Measurements from ENCODE around the gene RWDD4.

The RWDD4 gene

GRCh38 chr4:183659029-183659871 is at the start of gene RWDD4, which contains the start of gene TRAPPC11:
Gene RWDD4 (minus strand): TSS chr4:183659185. CDS start chr4:183658952, 233 bp downstream.
Gene TRAPPC11 (plus strand): TSS chr4:183659293. CDS start chr4:183663868, 4,575 bp downstream.
- peak within 1 kb of the TSS; percentile 84 to 98 (median 92) for H3K27ac ChIP-seq
- peak within 1 kb of the TSS; percentile 56 to 95 (median 79) for H3K4me3 ChIP-seq

GRCh38 chr4:183702492-183702891 is 43.5 kb upstream of the RWDD4 start:
- Histone ChIP-seq H3K4me3 (no peak overlapping the region), H3K27ac (no peak overlapping the region)

GRCh38 chr4:183700407-183700806 is 41.4 kb upstream of the RWDD4 start:
- H3K27ac ChIP-seq = no peak overlapping the region
- no peak overlapping the region for H3K4me3 ChIP-seq

GRCh38 chr4:183698909-183699308 is 39.9 kb upstream of the RWDD4 start:
- no peak overlapping the region for H3K27ac ChIP-seq

GRCh38 chr4:183691897-183692296 is 32.9 kb upstream of the RWDD4 start:
- H3K27ac ChIP-seq = no peak overlapping the region
- H3K4me3 ChIP-seq = no peak overlapping the region

More at GRCh38 chr4:183698909-183699308, 39.9 kb upstream of the RWDD4 start:
- H3K4me3 ChIP-seq = no peak overlapping the region

GRCh38 chr4:183691006-183691405 is 32.0 kb upstream of the RWDD4 start:
- Histone ChIP-seq H3K27ac (no peak overlapping the region), H3K4me3 (no peak overlapping the region)

GRCh38 chr4:183688216-183688615 is 29.2 kb upstream of the RWDD4 start:
- H3K4me3 ChIP-seq = no peak overlapping the region
- H3K27ac ChIP-seq = no peak overlapping the region

- H3K27ac ChIP-seq = no peak overlapping the region
- H3K4me3 ChIP-seq = no peak overlapping the region
These were observed 27.5 kb upstream of the RWDD4 start for GRCh38 chr4:183686461-183686860.

- no peak overlapping the region for H3K4me3 ChIP-seq
- H3K27ac ChIP-seq = no peak overlapping the region
These were observed 22.1 kb upstream of the RWDD4 start for GRCh38 chr4:183681119-183681518.

GRCh38 chr4:183675625-183676024 is 16.6 kb upstream of the RWDD4 start:
- H3K4me3 ChIP-seq = no peak overlapping the region

GRCh38 chr4:183674153-183674552 is 15.2 kb upstream of the RWDD4 start:
- Histone ChIP-seq H3K27ac (no peak overlapping the region), H3K4me3 (no peak overlapping the region)

More at GRCh38 chr4:183675625-183676024, 16.6 kb upstream of the RWDD4 start:
- no peak overlapping the region for H3K27ac ChIP-seq

GRCh38 chr4:183670960-183671555 is 12.1 kb upstream of the RWDD4 start:
- Histone ChIP-seq H3K27ac (no peak overlapping the region), H3K4me3 (no peak overlapping the region)

- H3K27ac ChIP-seq = no peak overlapping the region
- no peak overlapping the region for H3K4me3 ChIP-seq
These were observed 11.3 kb upstream of the RWDD4 start for GRCh38 chr4:183670251-183670650.

- H3K27ac ChIP-seq = no peak overlapping the region
These were observed 7.1 kb upstream of the RWDD4 start for GRCh38 chr4:183666088-183666487.

GRCh38 chr4:183659872-183660242 is 872 bp upstream of the RWDD4 start:
- H3K27ac ChIP-seq = peak overlapping the region in 20 of 21 experiments; percentile 85 to 98 (median 92)
- H3K4me3 ChIP-seq = peak overlapping the region; percentile 56 to 95 (median 79)

More at GRCh38 chr4:183666088-183666487, 7.1 kb upstream of the RWDD4 start:
- no peak overlapping the region for H3K4me3 ChIP-seq

- H3K4me3 ChIP-seq = peak overlapping the region; percentile 56 to 95 (median 79)
- peak overlapping the region; percentile 53 to 98 (median 92) for H3K27ac ChIP-seq
These were observed 490 bp downstream of the RWDD4 start for GRCh38 chr4:183658362-183659028.

- Histone ChIP-seq H3K4me3 (peak overlapping the region in 1 of 7 experiments; percentile 65), H3K27ac (peak overlapping the region in 1 of 21 experiments; percentile 38)
These were observed 1.4 kb downstream of the RWDD4 start for GRCh38 chr4:183657564-183657963.

- Histone ChIP-seq H3K4me3 (no peak overlapping the region), H3K27ac (no peak overlapping the region)
These were observed 13.7 kb downstream of the RWDD4 start for GRCh38 chr4:183645326-183645725.

- no peak overlapping the region for H3K4me3 ChIP-seq
- peak overlapping the region in 1 of 21 experiments; percentile 14 for H3K27ac ChIP-seq
These were observed 19.7 kb downstream of the RWDD4 start for GRCh38 chr4:183639291-183639690.

- no peak overlapping the region for H3K4me3 ChIP-seq
- no peak overlapping the region for H3K27ac ChIP-seq
These were observed 20.5 kb downstream of the RWDD4 start for GRCh38 chr4:183638436-183638835.
